NCI-H69 (cell line): ENCODE results near the gene SSTR3.
A peak's percentile ranks its signal among the peaks of the same experiment; 100 is the strongest.
"Not testable (repeated sequence)": the region's sequence is repeated elsewhere in the genome, so short reads cannot be mapped to it uniquely, and the experiment has no call there.

Source experiments
- DNase-seq: peaks from one replicate; lab custom pipeline; 2025; lab: John Stamatoyannopoulos, UW

Gene SSTR3

DNA sequence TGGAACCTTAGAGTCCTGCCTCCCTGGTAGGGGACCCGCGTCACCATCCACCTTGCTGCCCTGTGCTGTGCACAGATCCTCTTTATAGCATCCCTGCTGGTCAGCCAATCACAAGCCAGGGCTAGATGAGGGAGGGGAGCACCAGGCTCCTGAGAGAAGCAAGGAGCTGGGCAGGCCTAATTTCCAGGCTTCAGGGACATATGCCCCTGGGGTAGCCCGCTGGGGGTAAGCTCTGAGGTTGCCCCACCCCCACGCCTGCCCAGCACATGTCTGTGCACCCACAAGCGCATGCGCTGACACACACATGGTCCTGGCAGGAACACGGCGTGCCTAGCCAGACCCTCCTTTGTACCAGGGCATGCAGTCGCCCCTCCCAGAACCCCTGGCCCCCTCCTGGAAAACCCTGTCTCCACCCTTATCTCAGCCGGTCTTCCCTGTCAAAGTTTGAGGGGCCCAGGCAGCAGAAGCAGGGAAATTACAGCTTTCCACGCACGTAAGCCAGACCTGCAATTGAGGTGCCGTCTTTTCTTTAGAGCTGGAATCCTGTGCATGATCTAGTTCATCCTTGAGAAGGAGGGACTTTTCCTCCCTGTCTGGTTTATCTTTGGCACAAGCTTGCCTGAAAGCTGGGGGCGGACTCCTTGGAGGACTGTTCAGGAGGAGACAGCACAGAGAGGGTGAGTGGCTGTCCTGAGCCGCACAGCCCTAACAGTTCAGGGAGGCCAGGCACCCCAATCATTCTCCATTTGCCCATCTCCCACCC lies 2.1 kb downstream of the SSTR3 start:
- no peak for DNase-seq

DNA sequence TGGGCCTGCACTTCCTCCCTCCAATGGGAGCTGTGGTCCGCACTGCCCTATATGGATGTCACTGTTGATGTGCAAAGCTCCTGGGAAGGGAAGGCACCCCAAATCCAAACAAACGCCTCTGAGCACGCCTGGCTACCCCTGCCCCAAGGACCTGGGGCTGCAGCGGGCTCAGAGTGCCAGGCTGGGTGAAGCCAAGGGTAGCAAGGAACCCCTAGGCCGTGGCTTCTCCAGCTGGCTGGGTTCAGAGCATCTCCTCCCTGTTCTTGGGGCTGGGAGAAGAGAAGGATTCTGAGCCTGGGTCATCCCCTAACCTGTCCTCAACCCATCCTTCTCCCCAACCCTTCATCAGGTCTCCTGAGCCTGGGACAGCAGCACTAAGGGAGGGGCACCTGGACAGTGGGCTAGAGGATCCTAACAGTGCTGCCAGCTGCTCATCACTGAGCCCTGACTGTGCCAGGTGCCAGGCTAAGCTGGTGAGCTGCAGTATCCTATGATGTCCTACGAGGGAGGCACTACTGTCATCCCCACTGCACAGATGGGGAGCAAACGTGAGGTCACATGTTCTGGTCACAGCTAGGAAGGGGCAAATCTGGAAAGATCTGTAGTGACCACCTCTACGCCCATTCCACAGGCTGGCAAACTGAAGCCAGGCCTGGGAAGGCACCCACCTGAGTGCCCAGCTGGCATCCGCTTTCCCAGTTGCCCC lies 3.0 kb downstream of the SSTR3 start:
- DNase-seq = no peak

DNA sequence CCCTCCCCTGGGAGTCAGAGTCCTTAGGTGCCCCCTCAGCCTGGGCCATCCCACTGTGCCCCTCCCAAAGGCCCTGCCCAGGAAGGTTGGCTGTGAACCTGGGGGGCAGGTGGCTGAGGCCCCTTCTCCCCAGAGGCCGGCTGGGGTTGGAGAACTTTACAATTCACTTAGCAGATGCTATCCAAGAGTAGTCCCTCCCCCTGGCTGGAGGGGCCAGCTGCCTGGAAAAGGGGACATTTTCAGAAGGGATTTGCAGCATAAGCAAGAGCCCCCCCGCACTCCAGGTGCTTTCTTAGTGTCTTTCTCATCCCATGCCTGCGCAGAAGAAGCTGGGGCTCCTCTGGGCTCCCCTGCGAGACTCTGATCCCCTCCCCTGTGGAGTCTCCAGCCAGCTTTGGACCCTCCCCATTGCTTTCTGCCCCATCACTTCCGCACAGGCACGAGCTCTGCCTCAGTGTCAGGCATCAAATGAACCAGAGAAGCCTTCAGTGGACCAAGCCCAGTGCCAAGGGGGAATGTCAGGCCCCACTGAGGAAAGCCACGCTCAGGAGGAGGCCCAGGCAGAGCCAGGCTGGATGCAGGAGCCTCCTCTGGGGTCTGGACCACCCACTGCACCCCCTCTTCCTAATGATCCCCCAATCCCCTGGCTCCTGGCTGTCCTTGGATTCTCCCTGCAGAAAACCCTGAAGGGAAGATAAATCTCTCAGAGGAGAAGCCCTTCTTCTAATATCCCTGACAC lies 3.7 kb downstream of the SSTR3 start:
- no peak for DNase-seq

DNA sequence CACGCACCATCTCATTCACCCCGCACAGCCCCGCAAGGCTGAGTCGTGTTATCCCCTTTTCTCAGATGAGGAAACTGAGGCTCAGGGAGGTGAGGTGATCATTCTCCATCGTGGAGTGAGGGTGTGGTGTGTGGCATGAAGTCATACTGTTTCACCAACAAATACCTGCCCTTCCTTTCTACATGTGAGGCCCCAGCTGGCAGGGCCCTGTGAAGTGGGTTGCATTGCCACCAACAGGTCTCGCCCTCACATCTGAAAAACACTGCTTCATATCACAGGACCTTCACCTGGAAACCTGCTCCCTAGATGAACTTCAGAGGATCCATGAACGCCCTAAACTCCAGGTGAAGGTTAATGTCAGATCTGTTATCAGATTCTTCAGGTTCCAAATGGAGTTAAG lies 4.3 kb downstream of the SSTR3 start:
- DNase-seq = no peak

- no peak for DNase-seq
These were observed 5.1 kb downstream of the SSTR3 start for GRCh38 chr22:37206841-37207821.

- no peak for DNase-seq
These were observed 6.0 kb downstream of the SSTR3 start for GRCh38 chr22:37206118-37206840.

GRCh38 chr22:37205046-37205445 lies 7.2 kb downstream of the SSTR3 start:
- no peak for DNase-seq

GRCh38 chr22:37204045-37204655 lies 8.1 kb downstream of the SSTR3 start:
- DNase-seq = no peak

DNA sequence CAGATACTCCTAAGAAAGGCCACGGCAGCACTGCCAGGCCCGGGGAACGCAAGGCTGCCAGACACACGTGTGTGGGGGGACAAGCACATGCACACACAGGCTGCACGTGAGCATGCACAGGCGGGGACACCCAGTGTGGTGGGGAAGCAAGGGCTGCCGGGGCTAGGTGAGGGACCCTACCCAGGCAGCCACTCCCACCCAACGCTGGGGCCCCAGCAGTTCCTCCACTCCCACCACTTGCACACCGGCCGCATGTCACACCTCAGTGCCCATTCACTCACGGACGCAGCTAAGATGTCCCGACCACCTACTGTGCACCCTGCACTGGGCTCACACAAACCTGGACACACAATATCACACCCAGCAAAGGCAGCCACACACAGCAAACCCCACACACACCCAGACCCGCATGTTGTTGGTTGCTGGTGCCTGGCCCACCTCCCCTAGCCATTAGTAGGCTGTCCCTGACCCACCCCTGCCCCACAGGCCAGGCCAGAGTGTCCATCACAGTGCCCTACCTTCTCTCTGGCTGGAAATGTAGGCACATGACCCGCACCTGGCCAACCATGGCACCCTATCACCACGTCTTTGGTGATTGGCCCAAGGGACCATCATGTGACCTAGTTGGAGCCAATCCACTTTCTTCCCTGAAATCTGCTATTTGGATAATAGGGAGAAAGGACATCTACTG lies 8.8 kb downstream of the SSTR3 start:
- no peak for DNase-seq

DNA sequence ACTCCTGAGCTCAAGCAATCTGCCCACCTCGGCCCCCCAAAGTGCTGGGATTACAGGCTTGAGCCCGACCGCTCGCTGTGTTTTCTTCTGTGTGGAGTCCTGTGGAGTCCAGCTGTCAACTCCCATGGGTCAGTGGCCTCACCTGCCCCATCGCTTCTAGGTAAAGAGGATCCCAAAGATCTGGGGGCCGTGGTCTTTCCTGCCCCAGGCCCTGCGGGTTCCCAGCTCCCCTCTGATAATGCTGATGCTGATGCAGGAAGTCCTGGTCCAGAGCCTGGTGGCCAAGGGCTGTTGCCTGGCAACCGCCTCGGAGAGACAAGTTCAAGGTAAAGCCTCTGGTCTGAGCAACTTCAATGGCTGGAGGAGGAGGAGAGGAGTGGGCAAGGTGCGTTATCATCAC lies 9.6 kb downstream of the SSTR3 start:
- DNase-seq = no peak

DNA sequence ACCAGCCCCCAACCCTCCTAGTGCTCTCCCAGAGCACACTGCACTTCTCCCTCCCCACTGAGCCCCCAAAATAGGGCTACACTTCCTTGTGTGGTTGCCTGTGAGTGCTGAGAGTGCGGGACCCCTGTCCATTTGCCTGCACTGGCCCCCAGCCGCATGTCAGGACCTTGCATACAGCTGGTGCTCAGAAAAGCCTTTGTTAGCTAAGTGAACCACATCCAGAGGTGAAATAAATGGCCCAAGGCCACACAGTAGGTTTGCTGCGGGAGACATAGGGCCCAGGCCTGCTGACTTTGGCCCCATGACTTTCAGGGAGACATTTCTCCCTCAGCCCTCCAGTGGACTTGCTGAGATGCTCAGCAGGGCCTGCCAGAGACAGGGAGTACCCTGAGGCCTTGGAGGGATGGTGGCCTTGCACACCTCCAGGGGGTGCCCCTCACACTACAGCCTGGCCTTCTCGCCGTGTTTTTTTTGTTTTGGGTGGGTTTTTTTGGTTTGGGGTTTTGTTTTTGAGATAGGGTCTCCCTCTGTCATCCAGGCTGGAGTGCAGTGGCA lies 10.2 kb downstream of the SSTR3 start:
- no peak for DNase-seq

DNA sequence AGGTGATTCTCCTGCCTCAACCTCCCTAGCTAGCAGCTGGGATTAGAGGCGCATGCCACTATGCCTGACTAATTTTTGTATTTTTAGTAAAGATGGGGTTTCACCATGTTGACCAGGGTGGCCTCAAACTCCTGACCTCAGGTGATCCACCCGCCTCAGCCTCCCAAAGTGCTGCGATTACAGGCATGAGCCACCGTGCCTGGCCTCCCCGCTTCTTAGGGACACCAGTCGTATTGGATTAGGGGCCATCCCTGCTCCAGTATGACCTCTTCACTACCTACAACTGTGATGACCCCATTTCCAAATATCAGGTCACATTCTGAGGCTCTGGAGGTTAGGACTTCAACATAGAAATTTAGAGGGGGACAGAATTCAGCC lies 10.8 kb downstream of the SSTR3 start:
- not testable (repeated sequence) for DNase-seq

DNA sequence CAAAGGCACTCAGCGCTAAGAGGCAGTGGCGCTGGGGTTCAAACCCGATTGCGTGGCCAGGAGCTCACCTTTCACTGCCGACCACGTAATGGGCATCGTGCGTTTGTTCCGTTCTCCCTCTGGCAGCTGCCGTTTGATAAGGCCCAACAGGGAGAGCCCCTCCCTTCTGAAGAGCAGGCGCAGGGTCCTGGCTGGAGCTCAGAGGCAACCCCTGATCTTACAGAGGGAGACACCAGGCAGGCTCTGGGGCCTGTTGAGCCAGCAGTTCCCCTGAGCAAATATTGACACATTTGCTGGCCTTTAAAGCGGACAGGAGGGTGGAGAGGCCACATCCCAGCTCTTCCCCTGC lies 12.5 kb downstream of the SSTR3 start:
- DNase-seq = peak; percentile 70

GRCh38 chr22:37199103-37199759 lies 13.0 kb downstream of the SSTR3 start:
- peak; percentile 97 for DNase-seq

DNA sequence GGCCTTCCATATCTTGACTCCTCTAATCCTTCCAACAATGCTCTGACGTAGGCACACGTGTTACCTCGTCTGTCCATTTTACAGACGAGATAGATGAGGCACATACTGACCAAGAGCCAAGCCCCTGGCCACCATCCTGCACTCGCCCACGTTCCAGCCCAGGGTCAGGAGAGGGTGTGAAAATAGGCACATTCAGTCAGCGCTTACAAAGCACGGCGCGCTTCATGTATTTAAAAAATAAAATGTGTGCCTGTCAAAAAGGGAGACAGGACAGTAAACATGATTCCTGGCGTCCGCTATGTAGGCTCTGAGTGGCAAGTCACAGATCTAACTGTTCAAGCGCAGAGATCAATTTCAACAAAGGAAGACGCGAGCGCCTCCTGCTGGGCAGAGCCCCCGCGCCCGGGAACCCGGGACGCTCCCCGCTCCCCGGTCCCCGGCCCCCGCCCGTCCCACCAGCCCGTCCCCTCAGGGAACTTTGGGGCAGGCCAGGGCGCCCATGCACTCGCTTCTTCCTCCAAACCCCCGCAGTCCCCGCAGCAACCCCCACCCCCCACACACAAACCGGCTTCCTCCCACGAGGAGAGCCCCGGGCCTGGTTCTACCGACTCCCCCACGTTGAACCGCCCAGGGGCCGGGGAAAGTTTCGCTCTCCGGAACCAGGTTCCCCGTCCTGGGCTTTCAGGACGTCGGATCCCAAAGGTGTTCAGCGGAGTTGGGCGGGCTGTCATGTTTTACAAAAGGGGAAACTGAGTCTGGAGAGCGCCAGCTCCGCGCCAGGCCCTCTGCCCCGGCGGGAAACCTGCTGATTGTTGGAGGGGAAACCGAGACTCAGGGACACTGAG lies 13.8 kb downstream of the SSTR3 start:
- DNase-seq = peak; percentile 33

- DNase-seq = no peak
These were observed 14.6 kb downstream of the SSTR3 start for GRCh38 chr22:37197451-37198257.
